GM10266 (cell line): ENCODE measurements around the gene GDPD4.

Source experiments
- DNase-seq: peaks from one replicate; pipeline ENCODE4 v3.0.0; 2012; ENCODE audit errors: extremely low spot score
- TF ChIP-seq, protein P1 (sequence below): IDR thresholded peaks from 2 replicates; pipeline ENCODE4 v1.5.1; 2012; ENCODE audit warnings: mild to moderate bottlenecking, low read depth; ENCODE audit not compliant: control insufficient read depth, insufficient read depth; ENCODE audit errors: missing control alignments

Gene GDPD4

DNA sequence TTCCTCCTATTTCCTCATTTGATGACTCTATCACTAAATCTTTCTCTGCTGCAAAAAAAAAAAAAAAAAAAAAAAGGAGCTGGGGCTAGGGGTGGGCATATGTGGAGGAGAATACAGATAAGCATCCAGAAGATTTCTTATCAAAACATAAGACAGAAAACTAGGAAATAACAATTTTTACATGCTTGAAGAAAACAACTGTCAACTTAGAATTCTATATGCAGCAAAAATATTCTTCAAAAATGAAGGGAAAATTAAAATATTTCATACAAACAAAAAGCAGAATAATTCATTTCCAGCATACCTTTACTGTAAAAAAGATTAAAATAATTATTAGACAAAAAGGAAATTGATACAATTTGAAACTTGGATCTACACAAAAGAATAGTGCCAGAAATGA, 38.7 kb downstream of the GDPD4 start:
- DNase-seq: no peak
- TF ChIP-seq, protein P1, sequence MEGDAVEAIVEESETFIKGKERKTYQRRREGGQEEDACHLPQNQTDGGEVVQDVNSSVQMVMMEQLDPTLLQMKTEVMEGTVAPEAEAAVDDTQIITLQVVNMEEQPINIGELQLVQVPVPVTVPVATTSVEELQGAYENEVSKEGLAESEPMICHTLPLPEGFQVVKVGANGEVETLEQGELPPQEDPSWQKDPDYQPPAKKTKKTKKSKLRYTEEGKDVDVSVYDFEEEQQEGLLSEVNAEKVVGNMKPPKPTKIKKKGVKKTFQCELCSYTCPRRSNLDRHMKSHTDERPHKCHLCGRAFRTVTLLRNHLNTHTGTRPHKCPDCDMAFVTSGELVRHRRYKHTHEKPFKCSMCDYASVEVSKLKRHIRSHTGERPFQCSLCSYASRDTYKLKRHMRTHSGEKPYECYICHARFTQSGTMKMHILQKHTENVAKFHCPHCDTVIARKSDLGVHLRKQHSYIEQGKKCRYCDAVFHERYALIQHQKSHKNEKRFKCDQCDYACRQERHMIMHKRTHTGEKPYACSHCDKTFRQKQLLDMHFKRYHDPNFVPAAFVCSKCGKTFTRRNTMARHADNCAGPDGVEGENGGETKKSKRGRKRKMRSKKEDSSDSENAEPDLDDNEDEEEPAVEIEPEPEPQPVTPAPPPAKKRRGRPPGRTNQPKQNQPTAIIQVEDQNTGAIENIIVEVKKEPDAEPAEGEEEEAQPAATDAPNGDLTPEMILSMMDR: no peak

DNA sequence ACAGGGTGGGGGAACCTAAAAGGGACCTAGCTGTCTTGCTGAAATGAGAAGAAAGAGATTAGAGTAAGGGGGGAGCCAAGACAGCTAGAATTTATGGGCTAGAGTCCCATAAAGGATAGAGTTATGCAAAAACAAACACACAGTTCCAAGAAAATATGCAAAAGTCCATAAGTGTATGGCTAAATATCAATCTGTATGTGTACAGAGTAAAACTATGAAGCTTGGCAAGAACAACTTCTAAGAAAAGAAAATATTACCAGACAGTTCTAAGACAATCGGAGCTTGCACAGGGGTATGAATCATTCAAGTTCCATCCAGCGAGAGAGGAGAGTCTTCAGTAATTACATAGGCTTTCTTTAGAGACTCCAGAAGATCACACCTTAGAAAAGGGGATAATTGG, 41.8 kb downstream of the GDPD4 start:
- no peak for DNase-seq
- TF ChIP-seq, protein P1: no peak

DNA sequence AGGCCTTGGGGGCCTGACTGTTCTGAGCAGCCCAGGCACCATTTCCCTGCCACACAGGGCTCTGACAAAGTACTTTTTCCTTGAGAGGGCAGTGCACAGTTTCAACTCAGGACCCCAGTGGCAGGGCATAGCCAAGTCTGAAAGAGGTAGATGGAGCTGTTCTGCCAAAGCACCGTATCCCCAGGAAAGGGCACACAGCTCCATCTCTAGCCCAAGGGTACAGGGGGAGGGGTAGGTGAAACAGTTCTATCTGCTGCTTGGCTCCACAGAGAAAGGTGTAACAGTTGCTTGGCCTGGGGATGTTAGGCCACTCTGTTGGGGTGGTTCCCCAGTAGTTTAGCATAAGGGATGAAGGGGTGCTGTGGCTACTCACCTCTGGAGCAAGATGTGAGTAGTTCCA, 47.8 kb downstream of the GDPD4 start:
- TF ChIP-seq, protein P1: no peak
- no peak for DNase-seq

DNA sequence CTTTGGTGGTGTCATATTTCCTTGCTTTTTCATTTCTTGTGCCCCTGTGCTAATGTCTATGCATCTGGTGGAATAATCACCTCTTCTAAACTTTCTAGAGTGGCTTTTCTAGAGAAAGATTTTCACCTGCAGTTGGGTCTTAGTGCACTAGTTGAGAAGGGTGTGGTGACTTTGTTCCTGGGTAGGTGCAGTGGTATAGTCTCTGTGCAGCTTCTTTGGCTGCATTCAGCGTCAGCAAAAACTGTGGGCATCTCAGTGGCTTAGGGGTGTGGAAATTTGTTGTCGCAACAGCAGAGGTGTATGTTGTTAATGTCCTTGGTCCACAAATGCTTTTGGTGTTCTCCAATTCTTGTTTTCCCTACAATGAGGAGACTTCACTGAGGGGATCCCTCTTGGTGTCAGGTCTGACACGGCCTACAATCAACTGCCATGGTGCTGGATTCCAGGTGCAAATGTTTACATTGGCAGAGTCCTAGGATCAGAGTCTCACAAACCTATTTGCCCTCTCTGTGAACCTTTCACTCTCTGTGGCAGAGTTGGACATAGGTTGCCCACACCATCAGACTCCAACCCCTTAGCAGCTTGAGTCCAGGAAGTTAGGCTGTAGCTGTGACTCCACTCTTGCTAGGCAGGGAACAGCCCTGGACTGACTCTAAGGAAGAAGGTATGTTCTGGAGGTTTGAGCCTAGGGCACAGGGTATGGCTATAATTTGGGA, 48.8 kb downstream of the GDPD4 start:
- TF ChIP-seq, protein P1: no peak
- DNase-seq: no peak

DNA sequence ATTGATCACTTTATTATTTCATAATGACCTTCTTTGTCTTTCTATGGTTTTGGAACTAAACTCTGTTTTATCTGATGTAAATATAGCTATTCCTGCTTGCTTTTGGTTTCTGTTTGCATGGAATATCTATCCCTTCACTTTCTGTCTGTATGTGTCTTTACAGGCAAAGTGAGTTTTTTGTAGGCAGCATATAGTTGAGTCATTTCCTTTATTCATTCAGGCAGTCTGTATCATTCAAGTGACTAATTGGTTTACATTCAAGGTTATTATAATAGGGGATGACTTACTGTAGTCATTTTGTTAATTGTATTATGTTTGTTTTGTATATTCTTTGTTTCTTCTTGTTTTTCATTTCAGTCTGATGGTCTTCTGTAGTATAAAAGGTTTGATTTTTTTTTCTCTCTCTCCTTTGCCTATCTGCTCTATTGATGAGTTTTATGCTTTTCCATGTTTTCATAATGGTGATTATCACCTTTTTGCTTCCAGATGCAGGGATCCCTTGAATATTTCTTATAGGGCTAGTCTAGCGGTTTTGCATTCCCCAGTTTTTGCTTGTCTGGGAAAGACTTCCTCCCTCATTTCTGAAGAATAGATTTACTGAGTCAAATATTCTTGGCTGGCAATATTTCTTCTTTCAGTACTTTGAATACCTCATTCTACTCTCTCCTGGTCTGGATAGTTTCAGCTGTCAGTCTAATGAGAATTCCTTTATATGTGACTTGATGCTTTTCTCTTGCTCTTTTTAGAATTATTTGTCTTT, 50.4 kb downstream of the GDPD4 start:
- DNase-seq: no peak
- TF ChIP-seq, protein P1: no peak

DNA sequence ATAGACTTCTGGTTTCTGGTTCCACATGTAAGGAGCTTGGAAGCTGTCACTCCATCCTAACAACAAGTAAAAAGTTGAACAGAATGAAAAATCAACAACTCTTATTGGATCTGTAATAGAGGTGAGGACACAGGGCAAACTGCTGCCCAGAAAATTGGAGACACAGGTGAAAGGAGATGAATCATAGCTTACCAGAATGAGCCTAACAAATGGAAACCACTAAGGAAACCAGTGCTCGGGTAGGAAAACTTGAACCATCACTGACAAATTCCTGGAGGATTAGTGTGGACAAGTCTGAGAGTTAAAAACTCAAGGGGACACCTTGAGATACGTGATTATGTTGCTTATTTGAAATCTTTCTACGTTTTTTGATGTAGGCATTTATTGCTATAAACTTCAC, 52.1 kb downstream of the GDPD4 start:
- TF ChIP-seq, protein P1: no peak
- no peak for DNase-seq
